Thymus (tissue), 11 donors: ENCODE measurements around the gene KRT83. TPM values are rescaled to one million over a fixed set of nuclear protein-coding genes. Genes with fewer than 3 reads are reported as not detected.
"Not testable (repeated sequence)": the region's sequence is repeated elsewhere in the genome, so short reads cannot be mapped to it uniquely, and the experiment has no call there.

Experiments
- DNase-seq, 9 donors: peaks; one replicate each; pipeline ENCODE4 v3.0.0-alpha.2; 2013; ENCODE audit warnings: low spot score in 9 of 9, low read depth in 6 of 9, missing footprints in 1 of 9
- H3K27ac ChIP-seq, 2 donors: one replicate each; pipeline ENCODE4 v1.5.1; 2013; ENCODE audit warnings: control low read depth in 1 of 2, low read depth in 1 of 2, low read length in 1 of 2, mild to moderate bottlenecking in 1 of 2, moderate library complexity in 1 of 2
- H3K27me3 ChIP-seq, 2 donors: one replicate each; pipeline ENCODE4 v1.5.1; 2013; ENCODE audit warnings: low read length in 1 of 2; ENCODE audit not compliant: control insufficient read depth in 2 of 2, insufficient read depth in 1 of 2
- H3K36me3 ChIP-seq, 2 donors: one replicate each; pipeline ENCODE4 v1.5.1; 2013; ENCODE audit warnings: low read length in 1 of 2, mild to moderate bottlenecking in 1 of 2, moderate library complexity in 1 of 2; ENCODE audit not compliant: control insufficient read depth in 2 of 2, insufficient read depth in 2 of 2
- H3K4me1 ChIP-seq, 2 donors: one replicate each; pipeline ENCODE4 v1.5.1; 2013; ENCODE audit warnings: low read length in 2 of 2; ENCODE audit not compliant: control insufficient read depth in 2 of 2, insufficient read depth in 2 of 2
- H3K4me3 ChIP-seq, 2 donors: one replicate each; pipeline ENCODE4 v1.5.1; 2013; ENCODE audit warnings: low read length in 2 of 2, control low read depth in 1 of 2, mild to moderate bottlenecking in 1 of 2
- H3K9me3 ChIP-seq, 2 donors: one replicate each; pipeline ENCODE4 v1.5.1; 2013; ENCODE audit warnings: low read length in 1 of 2, mild to moderate bottlenecking in 1 of 2; ENCODE audit not compliant: control insufficient read depth in 2 of 2, insufficient read depth in 1 of 2
- WGBS: extraction: QIAGEN DNeasy Blood & Tissue Kit; methylation state at CpG from one replicate; pipeline ENCODE4 v1.1.7; 2013; 5-methylcytosine and 5-hydroxymethylcytosine counted together
- polyA plus RNA-seq: library from polyadenylated mRNA; stranded (reverse); fragments of 200-250 nt; gene quantifications from one replicate; pipeline ENCODE4 v1.2.3, GENCODE V29; 2013
- total RNA-seq: library from RNA; stranded (reverse); fragments of 120-200 nt; gene quantifications from one replicate; pipeline ENCODE4 v1.2.4, GENCODE V29; 2013
- donor health status: healthy.

The KRT83 gene
- total and polyA plus RNA-seq, 2 donors: 0.33 to 1.0 TPM

DNA sequence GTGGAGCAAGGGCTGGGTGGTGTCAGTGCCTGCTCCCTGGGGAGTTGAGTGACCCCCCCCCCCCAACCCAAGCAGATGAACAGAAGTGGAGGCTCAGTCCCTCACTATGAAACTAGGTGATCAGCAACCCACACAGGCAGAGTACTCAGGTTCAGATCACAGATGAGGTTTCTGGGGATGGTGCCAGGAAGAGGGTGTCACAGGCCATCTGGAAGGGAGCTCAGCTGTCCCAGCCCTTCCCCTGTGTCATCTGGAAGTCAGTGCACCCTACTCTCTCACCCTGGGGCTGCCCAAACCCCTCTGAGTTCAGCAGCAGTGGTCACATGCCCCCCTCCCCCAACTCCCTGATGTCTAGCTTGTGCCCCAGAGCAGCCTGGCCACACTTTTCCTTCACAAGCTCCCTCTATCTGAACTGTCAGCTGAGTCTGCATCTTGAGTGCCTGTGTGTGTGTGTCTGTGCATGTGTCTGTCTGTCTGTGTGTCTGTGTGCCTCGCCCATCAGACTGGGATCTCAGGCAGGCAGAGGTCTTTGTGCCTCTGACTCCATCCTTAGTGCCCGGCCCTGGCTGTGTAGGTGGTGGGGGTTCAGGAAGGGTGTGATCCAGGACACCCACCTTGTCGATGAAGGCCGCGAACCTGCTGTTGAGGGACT lies 30.6 kb downstream of the KRT83 start:
- not testable (repeated sequence) for H3K27ac ChIP-seq, H3K4me1 ChIP-seq, H3K36me3 ChIP-seq, DNase-seq, H3K4me3 ChIP-seq, H3K9me3 ChIP-seq
- H3K27me3 ChIP-seq: peaks cover 0 to 14% of the 10 kb centered on the region in 2 donors
- no CpG with 5 or more reads among the region's 5 CpGs for WGBS

DNA sequence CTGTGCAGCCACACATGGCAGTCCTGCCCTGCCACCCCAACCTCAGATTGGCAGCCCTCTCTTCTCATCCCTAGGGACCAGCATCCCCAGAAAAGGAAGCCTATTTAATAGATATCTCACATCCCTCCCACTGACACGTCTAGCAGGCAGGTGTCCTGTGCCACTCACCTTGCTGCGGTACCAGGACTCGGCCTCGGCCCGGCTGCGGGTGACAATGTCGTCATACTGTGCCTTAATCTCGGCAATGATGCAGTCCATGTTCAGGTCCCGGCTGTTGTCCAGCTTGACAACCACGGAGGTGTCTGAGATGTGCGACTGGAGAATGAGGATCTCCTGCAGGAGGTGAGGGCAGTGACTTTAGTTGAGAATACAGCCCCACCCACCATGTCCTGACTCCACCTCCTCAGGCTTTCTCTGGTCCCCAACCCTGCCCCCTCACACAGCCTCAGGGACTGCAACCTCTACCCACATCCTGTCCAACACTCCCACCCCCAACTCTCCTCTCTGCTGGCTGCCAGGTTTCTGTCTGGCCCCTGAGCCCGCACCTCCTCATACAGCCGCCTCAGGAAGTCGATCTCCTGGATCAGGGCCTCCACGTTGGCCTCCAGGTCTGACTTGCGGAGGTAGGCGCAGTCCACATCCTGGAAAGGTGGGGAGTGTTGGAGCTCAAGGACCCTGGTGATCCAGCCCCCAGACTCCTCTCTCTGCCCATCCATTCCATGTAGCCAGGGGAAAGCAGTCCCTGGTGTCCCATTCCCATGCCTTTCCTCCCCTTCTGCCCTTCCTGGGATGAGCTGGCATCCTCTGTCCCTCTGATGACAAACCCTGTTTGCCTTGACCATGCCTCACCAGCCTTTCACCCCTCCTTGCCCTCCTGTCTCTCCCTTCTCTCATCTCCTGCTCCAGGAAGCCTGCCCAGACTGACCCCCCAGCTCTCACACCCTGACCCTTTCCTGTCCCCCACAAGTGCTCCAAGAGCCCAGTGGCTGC lies 33.1 kb downstream of the KRT83 start:
- 66% methylated on average over 17 of the region's 17 CpGs for WGBS
- H3K27me3 ChIP-seq: peaks cover 0 to 11% of the 10 kb centered on the region in 2 donors
- H3K36me3 ChIP-seq, H3K4me1 ChIP-seq, H3K27ac ChIP-seq, DNase-seq, H3K9me3 ChIP-seq, H3K4me3 ChIP-seq: not testable (repeated sequence)

DNA sequence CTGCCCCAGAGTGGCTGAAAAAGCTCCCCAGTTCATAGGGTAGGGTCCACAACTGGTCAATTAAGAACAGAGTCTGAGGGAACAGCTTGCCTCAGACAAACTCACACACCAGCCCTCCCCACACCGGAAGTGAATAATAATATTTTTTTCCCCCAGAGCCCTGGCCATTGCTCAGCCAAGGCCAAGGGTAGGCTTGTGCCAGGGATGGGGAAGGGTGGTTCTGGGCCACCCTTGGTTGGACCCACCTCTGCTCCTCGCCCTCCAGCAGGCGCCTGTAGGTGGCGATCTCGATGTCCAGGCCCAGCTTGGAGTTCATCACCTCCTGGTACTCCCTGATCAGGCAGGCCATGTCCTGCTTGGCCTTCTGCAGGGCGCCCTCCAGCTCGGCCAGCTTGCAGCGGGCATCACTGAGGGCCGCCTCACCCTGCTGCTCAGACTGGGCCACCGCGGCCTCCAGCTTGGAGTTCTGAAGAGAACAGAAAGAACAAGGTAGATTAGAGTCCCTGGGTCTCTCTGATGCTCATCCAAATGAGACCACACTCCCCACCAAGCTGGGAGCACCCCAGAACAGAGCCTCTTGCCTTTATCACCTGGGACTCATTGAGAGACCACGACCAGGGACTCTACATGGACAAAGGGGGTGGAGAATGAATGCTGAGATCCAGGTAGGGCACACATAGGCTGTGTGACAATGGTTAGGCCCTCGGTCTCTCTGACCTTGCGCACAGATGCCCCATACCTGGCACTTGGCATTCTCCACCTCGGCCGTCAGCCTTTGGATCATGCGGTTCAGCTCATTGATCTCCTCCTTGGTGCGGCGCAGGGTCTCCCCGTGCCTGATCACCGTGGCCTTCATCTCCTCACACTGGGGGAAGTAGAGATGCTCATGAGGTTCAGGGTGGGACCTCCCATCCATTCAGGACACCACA lies 34.1 kb downstream of the KRT83 start:
- H3K36me3 ChIP-seq, H3K9me3 ChIP-seq, H3K4me3 ChIP-seq, H3K27ac ChIP-seq, H3K4me1 ChIP-seq, DNase-seq, H3K27me3 ChIP-seq: not testable (repeated sequence)
- WGBS: 92% methylated on average over 20 of the region's 21 CpGs

DNA sequence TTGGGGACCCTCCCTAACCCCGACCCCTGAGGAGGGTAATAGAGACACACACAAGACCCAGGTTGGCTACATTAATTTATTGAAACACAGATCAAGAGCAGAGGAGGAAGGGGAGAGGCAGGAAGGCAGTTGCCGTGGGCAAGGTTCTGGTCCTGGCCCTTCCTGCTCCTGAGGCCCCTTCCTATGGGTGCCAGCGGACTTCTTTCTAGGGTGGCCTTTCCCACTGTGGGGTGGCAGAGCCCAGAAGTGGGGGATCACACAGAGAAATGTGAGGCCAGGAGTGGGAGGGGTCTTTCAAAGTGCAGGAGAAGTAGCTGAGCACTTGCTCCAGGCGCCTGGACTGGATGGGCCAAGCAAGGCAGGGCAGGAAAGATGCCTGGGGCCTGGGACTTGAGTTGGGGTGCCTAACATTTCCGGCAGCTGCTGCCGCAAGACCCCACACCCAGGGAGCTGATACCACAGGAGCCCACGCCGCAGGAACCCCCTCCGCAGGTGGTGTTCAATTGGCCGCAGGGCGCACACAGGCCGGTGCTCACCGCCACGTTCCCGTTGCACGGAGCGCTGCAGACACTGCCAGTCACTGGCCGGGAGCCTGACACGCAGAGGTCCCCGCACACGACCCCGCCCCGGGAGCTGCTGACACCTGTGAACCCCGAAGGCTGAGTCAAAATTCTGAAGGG lies 35.2 kb downstream of the KRT83 start:
- H3K4me3 ChIP-seq: no peak overlapping the region
- no peaks in the 10 kb centered on the region for H3K9me3 ChIP-seq
- no peaks in the 10 kb centered on the region for H3K36me3 ChIP-seq
- H3K27me3 ChIP-seq: no peaks in the 10 kb centered on the region
- 96% methylated on average over 24 of the region's 24 CpGs for WGBS
- no peaks in the 10 kb centered on the region for H3K4me1 ChIP-seq
- DNase-seq: no peak
- no peak overlapping the region for H3K27ac ChIP-seq

DNA sequence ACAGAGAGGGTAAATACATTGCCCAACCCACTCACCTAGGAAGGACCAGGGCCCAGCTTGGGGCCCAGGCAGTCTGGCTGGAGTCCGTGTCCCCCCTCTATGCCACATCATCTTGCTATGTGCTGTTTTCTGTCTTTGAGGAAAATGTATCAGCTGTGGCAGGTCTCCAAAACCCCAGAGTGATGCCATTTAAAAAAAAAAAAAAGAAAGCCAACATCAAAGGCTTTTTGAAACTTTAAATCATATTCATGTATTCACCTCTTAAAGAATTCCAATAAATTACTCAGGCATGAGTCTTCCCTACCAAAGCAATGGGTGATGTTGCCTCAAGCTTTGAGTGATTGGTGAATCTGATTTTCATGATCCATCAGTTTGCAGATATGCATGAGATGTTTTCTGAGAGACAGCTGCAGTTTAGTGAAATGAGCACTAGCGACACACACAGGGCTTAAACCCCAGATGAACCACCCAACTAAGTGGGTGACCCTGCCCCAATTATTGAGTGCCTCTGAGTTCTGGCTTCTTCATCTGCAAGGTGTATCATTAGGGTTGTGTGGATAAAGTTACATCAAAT lies 35.9 kb downstream of the KRT83 start:
- Histone ChIP-seq H3K4me3 (no peak overlapping the region), H3K27ac (no peak overlapping the region), H3K9me3 (no peaks in the 10 kb centered on the region), H3K4me1 (no peaks in the 10 kb centered on the region), H3K27me3 (no peaks in the 10 kb centered on the region), H3K36me3 (no peaks in the 10 kb centered on the region)
- WGBS: 95% methylated on average over 2 of the region's 2 CpGs
- no peak for DNase-seq

DNA sequence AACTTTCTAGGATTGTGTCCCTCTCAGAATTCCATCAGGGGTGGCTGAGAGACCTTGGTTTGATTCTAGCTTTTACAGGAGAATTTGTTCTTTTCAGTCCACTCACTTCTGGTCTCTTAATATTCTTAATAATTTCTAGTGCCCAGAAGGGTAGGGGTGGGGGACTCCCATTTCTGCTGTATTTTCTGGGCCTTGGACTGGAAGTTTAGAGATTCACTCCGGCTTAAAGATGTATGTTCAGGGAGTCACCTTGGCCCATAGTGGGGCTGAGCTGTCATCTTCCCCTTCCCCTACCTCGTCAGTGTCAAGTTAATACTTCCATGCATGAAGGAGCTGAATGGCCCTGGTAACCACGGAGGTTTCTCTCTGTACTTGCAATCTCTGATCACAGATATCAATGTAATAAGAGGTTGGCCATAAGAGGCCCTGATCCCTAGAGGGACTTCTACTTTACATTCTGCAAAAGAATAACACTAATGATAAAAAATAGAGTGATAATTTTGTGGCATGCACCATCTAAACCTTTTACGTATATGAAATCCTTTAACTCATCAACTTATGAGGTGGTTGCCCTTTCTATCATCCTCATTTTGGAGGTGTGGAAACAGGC lies 36.5 kb downstream of the KRT83 start:
- no peaks in the 10 kb centered on the region for H3K9me3 ChIP-seq
- 81% methylated on average over 4 of the region's 4 CpGs for WGBS
- no peaks in the 10 kb centered on the region for H3K4me1 ChIP-seq
- no peak overlapping the region for H3K4me3 ChIP-seq
- H3K27me3 ChIP-seq: no peaks in the 10 kb centered on the region
- DNase-seq: no peak
- no peaks in the 10 kb centered on the region for H3K36me3 ChIP-seq
- H3K27ac ChIP-seq: no peak overlapping the region

DNA sequence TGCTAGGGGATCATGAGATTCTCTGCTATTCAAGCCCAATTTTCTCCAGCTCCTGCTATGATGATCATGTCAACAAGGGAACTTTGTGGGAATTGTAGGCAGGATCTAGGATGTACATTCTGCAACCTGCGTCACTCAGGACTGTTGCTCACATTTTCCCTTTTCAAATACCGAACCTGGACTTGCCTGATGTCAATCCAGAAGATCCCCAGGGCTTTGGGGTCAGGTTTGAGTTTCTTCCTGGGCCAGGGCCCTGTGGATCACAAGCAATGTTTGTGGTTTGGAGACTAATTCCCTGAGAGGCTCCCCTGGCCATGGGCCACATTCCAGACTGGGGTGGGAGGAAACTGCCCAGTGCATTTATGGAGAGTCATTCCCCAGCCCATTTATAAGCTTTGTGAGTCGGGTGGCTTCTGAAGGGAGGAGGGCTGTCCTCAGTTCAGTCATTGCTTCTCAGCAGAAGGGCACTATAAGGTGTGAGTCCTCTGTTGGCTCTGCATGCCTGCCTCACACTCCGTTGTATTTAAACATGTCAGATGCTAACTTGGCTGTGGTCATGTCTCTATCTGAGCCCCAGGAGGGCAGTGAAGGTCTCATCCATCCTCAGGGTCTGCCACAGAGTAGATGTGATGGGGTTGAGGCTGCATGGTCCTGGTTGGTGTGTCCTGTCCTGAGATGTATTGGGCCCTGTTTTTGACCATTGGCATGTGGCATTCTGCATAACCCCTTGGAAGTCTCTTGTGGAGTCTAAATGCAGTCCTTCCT lies 40.2 kb downstream of the KRT83 start:
- no peak for DNase-seq
- H3K4me3 ChIP-seq: no peak overlapping the region
- no peaks in the 10 kb centered on the region for H3K36me3 ChIP-seq
- H3K27me3 ChIP-seq: peaks cover 2 to 29% of the 10 kb centered on the region in 2 donors
- H3K4me1 ChIP-seq: peaks cover 0 to 5% of the 10 kb centered on the region in 2 donors
- WGBS: 91% methylated on average over 4 of the region's 4 CpGs
- no peaks in the 10 kb centered on the region for H3K9me3 ChIP-seq
- peak overlapping the region in 1 of 2 donors; percentile 15 for H3K27ac ChIP-seq
